NB4 (cell line): Measurements from ENCODE around the gene RBM27.
"Not testable (repeated sequence)": the region's sequence is repeated elsewhere in the genome, so short reads cannot be mapped to it uniquely, and the experiment has no call there.

Source experiments
- DNase-seq: peaks from one replicate; pipeline ENCODE4 v3.0.0; 2010; ENCODE audit warnings: low read depth
- H3K4me3 ChIP-seq: one replicate; pipeline ENCODE4 v1.5.1; 2011; ENCODE audit warnings: mild to moderate bottlenecking, low read depth, low read length, moderate library complexity
- MYC ChIP-seq: IDR thresholded peaks from 2 replicates; pipeline ENCODE4 v1.6.1; 2011; ENCODE audit warnings: low read depth, low read length
- POLR2A ChIP-seq: IDR thresholded peaks from 2 replicates; pipeline ENCODE4 v1.6.1; 2011; ENCODE audit warnings: mild to moderate bottlenecking; ENCODE audit not compliant: insufficient read length; ENCODE audit errors: extremely low read depth
- TF ChIP-seq, protein P1 (sequence below): IDR thresholded peaks from 2 replicates; pipeline ENCODE4 v1.6.1; 2011; ENCODE audit warnings: low read depth, low read length
- TF ChIP-seq, protein P2 (sequence below): IDR thresholded peaks from one replicate; pipeline ENCODE4 v1.5.1; 2012; ENCODE audit warnings: low read depth, low read length

Gene RBM27

DNA sequence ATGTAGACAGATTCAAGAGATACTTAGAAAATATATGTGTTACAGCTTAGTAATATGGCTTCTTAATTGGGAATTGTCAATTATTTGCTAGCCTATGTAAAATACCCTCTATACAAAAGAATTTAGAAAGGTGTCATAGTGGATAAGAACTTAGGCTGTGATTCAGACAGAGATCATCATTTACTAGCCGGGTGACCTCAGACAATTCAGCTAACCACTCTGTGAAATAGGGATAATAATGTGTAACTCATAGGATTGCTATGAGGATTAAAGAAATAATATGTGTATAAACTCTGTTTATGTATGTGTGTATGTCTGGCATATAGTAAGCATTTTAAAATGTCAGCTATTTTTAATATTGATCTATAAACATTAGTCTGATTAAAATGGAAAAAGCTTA is 15.0 kb upstream of the RBM27 start:
- TF ChIP-seq, protein P1, sequence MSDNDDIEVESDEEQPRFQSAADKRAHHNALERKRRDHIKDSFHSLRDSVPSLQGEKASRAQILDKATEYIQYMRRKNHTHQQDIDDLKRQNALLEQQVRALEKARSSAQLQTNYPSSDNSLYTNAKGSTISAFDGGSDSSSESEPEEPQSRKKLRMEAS = no peak
- TF ChIP-seq, protein P2, sequence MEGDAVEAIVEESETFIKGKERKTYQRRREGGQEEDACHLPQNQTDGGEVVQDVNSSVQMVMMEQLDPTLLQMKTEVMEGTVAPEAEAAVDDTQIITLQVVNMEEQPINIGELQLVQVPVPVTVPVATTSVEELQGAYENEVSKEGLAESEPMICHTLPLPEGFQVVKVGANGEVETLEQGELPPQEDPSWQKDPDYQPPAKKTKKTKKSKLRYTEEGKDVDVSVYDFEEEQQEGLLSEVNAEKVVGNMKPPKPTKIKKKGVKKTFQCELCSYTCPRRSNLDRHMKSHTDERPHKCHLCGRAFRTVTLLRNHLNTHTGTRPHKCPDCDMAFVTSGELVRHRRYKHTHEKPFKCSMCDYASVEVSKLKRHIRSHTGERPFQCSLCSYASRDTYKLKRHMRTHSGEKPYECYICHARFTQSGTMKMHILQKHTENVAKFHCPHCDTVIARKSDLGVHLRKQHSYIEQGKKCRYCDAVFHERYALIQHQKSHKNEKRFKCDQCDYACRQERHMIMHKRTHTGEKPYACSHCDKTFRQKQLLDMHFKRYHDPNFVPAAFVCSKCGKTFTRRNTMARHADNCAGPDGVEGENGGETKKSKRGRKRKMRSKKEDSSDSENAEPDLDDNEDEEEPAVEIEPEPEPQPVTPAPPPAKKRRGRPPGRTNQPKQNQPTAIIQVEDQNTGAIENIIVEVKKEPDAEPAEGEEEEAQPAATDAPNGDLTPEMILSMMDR = no peak
- TF ChIP-seq POLR2A (no peak), MYC (no peak)
- DNase-seq = no peak
- H3K4me3 ChIP-seq = no peak overlapping the region

DNA sequence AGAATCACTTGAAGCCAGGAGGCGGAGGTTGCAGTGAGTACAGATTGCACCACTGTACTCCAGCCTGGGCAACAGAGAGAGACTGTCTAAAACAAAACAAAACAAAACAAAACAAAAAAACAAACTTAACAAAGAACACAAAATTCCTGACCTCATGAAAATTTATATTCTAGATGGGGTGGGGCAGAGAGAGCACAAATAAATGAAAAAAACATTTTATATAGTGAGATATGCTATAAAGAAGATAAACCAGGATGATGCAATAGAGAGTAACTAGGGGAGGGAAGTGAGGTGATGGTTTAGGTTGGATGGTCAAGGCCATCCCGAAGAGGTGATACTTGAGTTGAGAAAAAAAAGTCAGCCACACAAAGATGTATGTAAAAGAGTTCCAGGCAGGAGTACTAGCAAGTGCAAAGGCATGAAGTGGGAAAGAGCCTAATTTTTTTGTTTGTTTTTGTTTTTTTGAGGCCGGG is 10.8 kb upstream of the RBM27 start:
- TF ChIP-seq, protein P1 = no peak
- TF ChIP-seq POLR2A (no peak), MYC (no peak)
- TF ChIP-seq, protein P2 = no peak
- no peak for DNase-seq
- H3K4me3 ChIP-seq = no peak overlapping the region

DNA sequence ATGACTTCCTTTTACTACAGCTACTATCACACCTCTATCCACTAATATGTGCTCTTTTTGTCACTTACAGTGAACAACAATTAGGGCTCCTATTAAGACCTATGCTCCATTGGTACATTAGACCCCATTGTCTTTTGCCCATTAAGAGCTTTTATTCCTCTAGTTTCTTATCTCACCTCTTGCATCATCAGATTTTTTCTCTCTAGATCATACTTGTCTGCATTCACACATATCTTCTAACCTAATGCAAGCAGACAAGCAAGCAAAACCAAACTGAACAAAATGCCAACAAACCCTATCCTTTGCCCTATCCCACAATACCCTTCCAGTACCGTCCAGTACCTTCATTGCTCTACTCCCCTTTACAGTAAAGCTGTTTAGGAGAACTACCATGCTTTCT is 10.1 kb upstream of the RBM27 start:
- no peak for DNase-seq
- no peak for TF ChIP-seq MYC
- TF ChIP-seq, protein P1 = no peak
- TF ChIP-seq POLR2A = no peak
- TF ChIP-seq, protein P2 = no peak
- H3K4me3 ChIP-seq = no peak overlapping the region

DNA sequence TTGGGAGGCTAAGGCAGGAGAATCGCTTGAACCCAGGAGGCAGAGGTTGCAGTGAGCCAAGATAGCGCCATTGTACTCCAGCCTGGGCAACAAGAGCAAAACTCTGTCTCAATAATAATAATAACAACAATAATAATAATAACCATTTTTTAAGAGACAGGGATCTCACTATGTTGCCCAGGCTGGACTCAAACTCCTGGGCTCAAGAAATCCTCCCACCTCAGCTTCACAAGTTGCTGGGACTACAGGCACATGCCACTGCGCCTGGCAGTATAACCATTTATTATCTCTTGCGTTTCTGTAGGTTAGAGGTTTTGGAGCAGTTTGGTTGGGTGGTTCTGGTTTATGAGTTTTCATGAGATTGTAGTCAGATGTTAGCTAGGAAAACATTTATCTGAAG is 8.4 kb upstream of the RBM27 start:
- not testable (repeated sequence) for H3K4me3 ChIP-seq, DNase-seq

DNA sequence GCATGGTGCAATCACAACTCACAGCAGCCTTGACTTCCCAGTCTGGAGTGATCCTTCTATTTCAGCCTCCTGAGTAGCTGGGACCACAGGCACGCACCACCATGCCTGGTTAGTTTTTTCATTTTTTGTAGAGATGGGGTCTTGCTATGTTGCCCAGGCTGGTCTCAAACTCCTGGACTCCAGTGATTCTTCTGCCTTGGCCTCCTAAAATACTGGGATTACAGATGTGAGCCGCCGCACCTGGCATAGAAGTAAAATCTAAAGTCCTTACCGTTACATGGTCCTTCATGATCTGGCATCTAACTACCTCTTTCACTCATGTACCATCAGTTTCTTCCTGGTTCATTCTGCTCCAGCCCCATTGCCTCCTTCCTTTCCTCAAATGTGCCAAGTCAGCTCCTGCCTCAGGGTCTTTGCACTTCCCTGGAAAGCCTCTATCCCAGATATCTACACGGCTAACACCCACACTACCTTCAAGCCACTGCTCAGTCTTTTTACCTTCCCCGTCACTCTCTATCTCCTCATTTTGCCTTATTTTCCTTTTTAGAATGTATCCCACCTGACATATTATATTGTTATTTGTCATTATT is 6.9 kb upstream of the RBM27 start:
- TF ChIP-seq, protein P1 = no peak
- TF ChIP-seq POLR2A (no peak), MYC (no peak)
- TF ChIP-seq, protein P2 = no peak
- DNase-seq = no peak
- H3K4me3 ChIP-seq = no peak overlapping the region

DNA sequence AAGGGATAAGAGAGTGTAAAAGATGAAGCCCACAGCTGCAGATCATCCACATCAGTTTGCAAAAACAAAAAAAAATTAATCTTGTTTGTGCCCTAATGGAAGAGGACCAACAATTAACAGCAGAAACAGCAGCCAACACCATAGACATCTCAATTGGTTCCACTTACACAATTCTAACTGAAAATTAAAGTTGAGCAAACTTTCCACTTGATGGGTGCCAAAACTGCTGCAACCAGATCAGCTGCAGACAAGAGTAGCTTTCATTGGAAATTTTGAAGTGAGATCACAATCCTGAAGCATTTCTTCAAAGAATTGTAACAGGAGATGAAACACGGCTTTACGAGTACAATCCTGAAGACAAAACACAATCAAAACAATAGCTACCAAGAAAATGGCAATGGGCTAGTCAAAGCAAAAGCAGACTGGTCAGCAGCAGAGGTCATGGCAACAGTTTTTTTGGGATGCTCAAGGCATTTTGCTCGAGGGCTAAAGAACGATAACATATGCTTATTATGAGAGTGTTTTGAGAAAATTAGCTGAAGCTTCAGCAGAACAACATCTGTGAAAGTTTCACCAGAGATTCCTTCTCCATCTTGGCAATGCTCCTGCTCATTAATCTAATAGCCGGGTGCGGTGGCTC is 4.1 kb upstream of the RBM27 start:
- DNase-seq = no peak
- no peak overlapping the region for H3K4me3 ChIP-seq
- TF ChIP-seq POLR2A (no peak), MYC (no peak)
- TF ChIP-seq, protein P2 = no peak
- TF ChIP-seq, protein P1 = no peak

DNA sequence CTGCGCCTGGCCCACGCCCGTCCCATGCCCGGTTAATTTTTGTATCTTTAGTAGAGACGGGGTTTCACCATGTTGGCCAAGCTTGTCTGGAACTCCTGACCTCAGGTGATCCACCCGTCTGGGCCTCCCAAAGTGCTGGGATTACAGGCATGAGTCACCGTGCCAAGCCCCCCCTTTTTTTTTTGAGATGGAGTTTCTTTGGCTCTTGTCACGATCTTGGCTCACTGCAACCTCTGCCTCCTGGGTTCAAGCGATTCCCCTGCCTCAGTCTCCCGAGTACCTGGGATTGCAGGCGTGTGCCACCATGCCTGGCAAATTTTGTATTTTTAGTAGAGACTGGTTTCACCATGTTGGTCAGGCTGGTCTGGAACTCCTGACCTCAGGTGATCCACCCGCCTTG is 1.6 kb upstream of the RBM27 start:
- not testable (repeated sequence) for H3K4me3 ChIP-seq, DNase-seq
